Neural cell (in vitro differentiated cells): ENCODE results near the gene TRMT2A. TPM values are rescaled to one million over a fixed set of nuclear protein-coding genes. Genes with fewer than 3 reads are reported as not detected.

ENCODE experiments used
- H2AFZ ChIP-seq: fragments of 200-600, 300-800 bp; sonication (generic), shearing (Covaris generic); 2 replicates; pipeline ENCODE4 v1.6.0; 2014; ENCODE audit warnings: low read depth, mild to moderate bottlenecking, antibody characterized with exemption, low read length, moderate library complexity
- H3F3A ChIP-seq: fragments of 200-600 bp; shearing (Covaris generic); 2 replicates; pipeline ENCODE4 v1.6.1; 2016; ENCODE audit warnings: mild to moderate bottlenecking, moderate library complexity, mixed read lengths, antibody characterized with exemption, low read length; ENCODE audit not compliant: insufficient read depth, poor library complexity, severe bottlenecking
- H3K27ac ChIP-seq: fragments of 200-600, 300-800 bp; sonication (generic), shearing (Covaris generic); 2 replicates; pipeline ENCODE4 v1.5.1; 2014; ENCODE audit warnings: mild to moderate bottlenecking, low read length, moderate library complexity
- H3K27me3 ChIP-seq: fragments of 300-800, 200-600 bp; sonication (generic), shearing (Covaris generic); 2 replicates; pipeline ENCODE4 v1.6.0; 2014; ENCODE audit warnings: mild to moderate bottlenecking, low read depth, low read length, moderate library complexity; ENCODE audit not compliant: insufficient read depth
- H3K36me3 ChIP-seq: fragments of 300-800, 200-600 bp; sonication (generic), shearing (Covaris generic); 2 replicates; pipeline ENCODE4 v1.5.1; 2014; ENCODE audit warnings: mild to moderate bottlenecking, antibody characterized with exemption, low read length, moderate library complexity; ENCODE audit not compliant: insufficient read depth
- H3K4me2 ChIP-seq: fragments of 300-800, 200-600 bp; sonication (generic), shearing (Covaris generic); 2 replicates; pipeline ENCODE4 v1.6.0; 2014; ENCODE audit warnings: mild to moderate bottlenecking, low read length
- H3K4me3 ChIP-seq: fragments of 300-800, 200-600 bp; sonication (generic), shearing (Covaris generic); 2 replicates; pipeline ENCODE4 v1.5.1; 2014; ENCODE audit warnings: mild to moderate bottlenecking, low read length, moderate library complexity
- H3K79me2 ChIP-seq: fragments of 200-600 bp; shearing (Covaris generic); replicated peaks from 2 replicates; pipeline ENCODE4 v1.6.0; 2014; ENCODE audit warnings: mild to moderate bottlenecking, low read length, moderate library complexity; ENCODE audit not compliant: insufficient read depth
- H3K9ac ChIP-seq: fragments of 300-800, 200-600 bp; sonication (generic), shearing (Covaris generic); 2 replicates; pipeline ENCODE4 v1.6.1; 2016; ENCODE audit warnings: mild to moderate bottlenecking, low read length, mixed read lengths
- H3K9me2 ChIP-seq: fragments of 200-600 bp; shearing (Covaris generic); 2 replicates; pipeline ENCODE4 v1.6.1; 2016; ENCODE audit warnings: mild to moderate bottlenecking, low read length, mixed read lengths; ENCODE audit not compliant: insufficient read depth
- H3K9me3 ChIP-seq: fragments of 200-600, 300-800 bp; sonication (generic), shearing (Covaris generic); 2 replicates; pipeline ENCODE4 v1.6.1; 2016; ENCODE audit warnings: mild to moderate bottlenecking, mixed run types, low read length, moderate library complexity, mixed read lengths
- H4K20me1 ChIP-seq: fragments of 200-600 bp; shearing (Covaris generic); 2 replicates; pipeline ENCODE4 v1.6.1; 2016; ENCODE audit warnings: mild to moderate bottlenecking, mixed run types; ENCODE audit not compliant: insufficient read depth
- CTCF ChIP-seq: fragments of 450-650 bp; IDR thresholded peaks from 2 replicates; pipeline ENCODE4 v1.5.1; 2014; ENCODE audit warnings: antibody characterized with exemption, mild to moderate bottlenecking, moderate library complexity; ENCODE audit not compliant: poor library complexity, severe bottlenecking
- EP300 ChIP-seq: fragments of 450-650 bp; conservative IDR thresholded peaks from 2 replicates; pipeline ENCODE4 v1.6.1; 2014; ENCODE audit warnings: antibody characterized with exemption, mild to moderate bottlenecking, moderate library complexity; ENCODE audit not compliant: poor library complexity, severe bottlenecking
- EZH2 ChIP-seq: fragments of 200-600, 300-800 bp; shearing (Covaris generic), sonication (generic); IDR thresholded peaks from 2 replicates; pipeline ENCODE4 v1.6.1; 2014; ENCODE audit warnings: antibody characterized with exemption, low read length, borderline replicate concordance, mild to moderate bottlenecking; ENCODE audit not compliant: insufficient read depth, poor library complexity, severe bottlenecking
- MXI1 ChIP-seq: fragments of 450-650 bp; conservative IDR thresholded peaks from 2 replicates; pipeline ENCODE4 v1.6.1; 2014; ENCODE audit warnings: antibody characterized with exemption, mild to moderate bottlenecking; ENCODE audit not compliant: poor library complexity, severe bottlenecking
- POLR2AphosphoS5 ChIP-seq: IDR thresholded peaks from 2 replicates; pipeline ENCODE4 v1.6.1; 2012
- RAD21 ChIP-seq: fragments of 450-650 bp; conservative IDR thresholded peaks from 2 replicates; pipeline ENCODE4 v1.6.1; 2014; ENCODE audit warnings: antibody characterized with exemption, mild to moderate bottlenecking, moderate library complexity
- REST ChIP-seq: IDR thresholded peaks from 2 replicates; pipeline ENCODE4 v1.6.1; 2012; ENCODE audit warnings: borderline replicate concordance
- SMC3 ChIP-seq: fragments of 450-650 bp; conservative IDR thresholded peaks from 2 replicates; pipeline ENCODE4 v1.6.1; 2014; ENCODE audit warnings: antibody characterized with exemption, mild to moderate bottlenecking, moderate library complexity; ENCODE audit not compliant: poor library complexity
- TAF1 ChIP-seq: IDR thresholded peaks from 2 replicates; pipeline ENCODE4 v1.6.1; 2012; ENCODE audit warnings: low read depth
- polyA plus RNA-seq: library from polyadenylated mRNA; depleted of rRNA; stranded (reverse); fragments of >200 nt; gene quantifications from 2 replicates; pipeline ENCODE4 v1.2.3, GENCODE V29; 2014

The TRMT2A gene
- polyA plus RNA-seq, 1 donor from 2014 or later, result 96.7 TPM

- Histone ChIP-seq H3K36me3 (peaks cover 16% of the 10 kb centered on the region), H3K4me2 (no peak overlapping the region), H3K79me2 (peaks cover 17% of the 10 kb centered on the region), H3F3A (no peaks in the 10 kb centered on the region), H3K27me3 (no peaks in the 10 kb centered on the region), H3K27ac (no peak overlapping the region), H3K4me3 (no peak overlapping the region), H4K20me1 (peaks cover 10% of the 10 kb centered on the region), H2AFZ (no peak overlapping the region), H3K9me2 (no peaks in the 10 kb centered on the region), H3K9ac (no peak overlapping the region), H3K9me3 (no peaks in the 10 kb centered on the region)
- no peak for TF ChIP-seq REST
- TF ChIP-seq MXI1, result no peak
- no peak for TF ChIP-seq EZH2
- no peak for TF ChIP-seq POLR2AphosphoS5
- no peak for TF ChIP-seq CTCF
- no peak for TF ChIP-seq TAF1
- no peak for TF ChIP-seq EP300
- TF ChIP-seq RAD21, result no peak
Observed at GRCh38 chr22:20102203-20102780, 14.7 kb downstream of the TRMT2A start.

GRCh38 chr22:20101638-20102037, 15.4 kb downstream of the TRMT2A start:
- Histone ChIP-seq H3K9me3 (no peaks in the 10 kb centered on the region), H3K4me3 (no peak overlapping the region), H3F3A (no peaks in the 10 kb centered on the region), H3K27ac (no peak overlapping the region), H3K79me2 (peaks cover 22% of the 10 kb centered on the region), H3K36me3 (peaks cover 17% of the 10 kb centered on the region), H4K20me1 (peaks cover 10% of the 10 kb centered on the region), H3K9me2 (no peaks in the 10 kb centered on the region), H3K27me3 (no peaks in the 10 kb centered on the region), H3K9ac (no peak overlapping the region), H3K4me2 (no peak overlapping the region), H2AFZ (no peak overlapping the region)
- no peak for TF ChIP-seq RAD21
- no peak for TF ChIP-seq EZH2
- no peak for TF ChIP-seq REST
- no peak for TF ChIP-seq TAF1
- TF ChIP-seq EP300, result no peak
- no peak for TF ChIP-seq MXI1
- TF ChIP-seq SMC3, result no peak
